T-helper 9 cell (primary cell): Measurements from ENCODE around the gene MAGI2.
"Not testable (repeated sequence)": the region's sequence is repeated elsewhere in the genome, so short reads cannot be mapped to it uniquely, and the experiment has no call there.

Experiments used
- DNase-seq: peaks from one replicate; pipeline ENCODE4 v3.0.0-alpha.2; 2020

Gene MAGI2

GRCh38 chr7:79035858-79036257, 417.6 kb downstream of the MAGI2 start:
- DNase-seq, result no peak

GRCh38 chr7:79034730-79035129, 418.7 kb downstream of the MAGI2 start:
- DNase-seq, result no peak

GRCh38 chr7:79019711-79020110, 433.8 kb downstream of the MAGI2 start:
- DNase-seq, result not testable (repeated sequence)

GRCh38 chr7:79011921-79012320, 441.5 kb downstream of the MAGI2 start:
- DNase-seq, result no peak

GRCh38 chr7:79009647-79010046, 443.8 kb downstream of the MAGI2 start:
- no peak for DNase-seq

- no peak for DNase-seq
Observed at GRCh38 chr7:79008786-79009185, 444.7 kb downstream of the MAGI2 start.

- DNase-seq, result no peak
Observed at GRCh38 chr7:78996013-78996412, 457.5 kb downstream of the MAGI2 start.

GRCh38 chr7:78993341-78993740, 460.1 kb downstream of the MAGI2 start:
- no peak for DNase-seq

- no peak for DNase-seq
Observed at GRCh38 chr7:78985509-78985908, 468.0 kb downstream of the MAGI2 start.

- no peak for DNase-seq
Observed at GRCh38 chr7:78983483-78983882, 470.0 kb downstream of the MAGI2 start.

GRCh38 chr7:78970440-78970916, 483.0 kb downstream of the MAGI2 start:
- no peak for DNase-seq

GRCh38 chr7:78968951-78969350, 484.5 kb downstream of the MAGI2 start:
- no peak for DNase-seq

GRCh38 chr7:78967561-78967960, 485.9 kb downstream of the MAGI2 start:
- DNase-seq, result not testable (repeated sequence)

GRCh38 chr7:78967046-78967445, 486.4 kb downstream of the MAGI2 start:
- no peak for DNase-seq

GRCh38 chr7:78959477-78959876, 494.0 kb downstream of the MAGI2 start:
- no peak for DNase-seq

- DNase-seq, result no peak
Observed at GRCh38 chr7:78955329-78955728, 498.1 kb downstream of the MAGI2 start.

- DNase-seq, result no peak
Observed at GRCh38 chr7:78953726-78954363, 499.6 kb downstream of the MAGI2 start.

GRCh38 chr7:78953090-78953489, 500.4 kb downstream of the MAGI2 start:
- no peak for DNase-seq

- DNase-seq, result no peak
Observed at GRCh38 chr7:78939669-78940068, 513.8 kb downstream of the MAGI2 start.

GRCh38 chr7:78924581-78924980, 528.9 kb downstream of the MAGI2 start:
- DNase-seq, result no peak

- no peak for DNase-seq
Observed at GRCh38 chr7:78912781-78913180, 540.7 kb downstream of the MAGI2 start.

- no peak for DNase-seq
Observed at GRCh38 chr7:78906735-78907134, 546.7 kb downstream of the MAGI2 start.

GRCh38 chr7:78905436-78905835, 548.0 kb downstream of the MAGI2 start:
- no peak for DNase-seq

- DNase-seq, result no peak
Observed at GRCh38 chr7:78904983-78905382, 548.5 kb downstream of the MAGI2 start.

GRCh38 chr7:78901566-78901965, 551.9 kb downstream of the MAGI2 start:
- DNase-seq, result no peak
